ENCODE measurements around the gene CCDC61.

Gene CCDC61

DNA sequence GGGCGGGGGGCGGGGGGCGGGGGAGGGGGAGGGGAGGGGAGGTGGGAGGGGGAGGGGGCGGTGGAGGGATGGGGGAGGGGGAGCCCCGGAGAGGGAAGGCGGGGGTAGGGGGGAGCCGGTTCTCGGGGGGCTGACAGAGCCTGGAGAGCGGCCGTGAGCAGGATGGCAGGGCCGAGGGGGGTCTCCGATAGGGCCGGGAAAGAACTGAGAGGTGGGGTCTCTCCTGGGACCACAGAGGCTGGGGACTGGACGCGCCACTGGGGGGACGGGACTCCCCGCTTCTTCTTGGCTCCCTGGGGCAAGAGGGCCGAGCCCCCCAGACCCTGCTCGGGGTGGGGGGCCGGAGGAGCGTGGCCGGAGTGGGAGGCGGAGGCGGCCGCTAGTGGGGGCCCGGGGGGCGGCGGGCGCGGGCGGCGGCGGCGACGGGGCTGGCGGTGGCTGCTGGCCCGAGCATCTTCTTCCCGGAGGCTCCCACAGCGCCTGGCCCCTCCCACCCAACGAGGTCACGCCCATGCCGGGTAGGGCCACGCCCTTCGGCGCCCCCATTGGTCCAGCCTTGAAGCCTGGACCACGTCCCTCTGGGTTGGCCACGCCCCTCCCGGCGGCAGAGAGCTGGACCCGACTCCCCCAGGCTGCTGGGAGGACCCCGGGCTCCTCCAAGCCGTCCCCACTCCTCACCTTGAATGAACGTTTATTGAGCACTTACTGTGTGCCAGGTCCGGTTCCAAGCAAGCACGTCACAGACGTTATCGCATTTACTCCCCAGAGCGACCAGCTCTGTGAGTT, 21.5 kb upstream of the CCDC61 start, which contains the start of gene NOVA2:
TSS of gene NOVA2 (minus strand) at position 313 of the 786 bp plus-strand sequence. CDS start 514 bp downstream, outside the sequence.
- peak; percentile 32 for DNase-seq

DNA sequence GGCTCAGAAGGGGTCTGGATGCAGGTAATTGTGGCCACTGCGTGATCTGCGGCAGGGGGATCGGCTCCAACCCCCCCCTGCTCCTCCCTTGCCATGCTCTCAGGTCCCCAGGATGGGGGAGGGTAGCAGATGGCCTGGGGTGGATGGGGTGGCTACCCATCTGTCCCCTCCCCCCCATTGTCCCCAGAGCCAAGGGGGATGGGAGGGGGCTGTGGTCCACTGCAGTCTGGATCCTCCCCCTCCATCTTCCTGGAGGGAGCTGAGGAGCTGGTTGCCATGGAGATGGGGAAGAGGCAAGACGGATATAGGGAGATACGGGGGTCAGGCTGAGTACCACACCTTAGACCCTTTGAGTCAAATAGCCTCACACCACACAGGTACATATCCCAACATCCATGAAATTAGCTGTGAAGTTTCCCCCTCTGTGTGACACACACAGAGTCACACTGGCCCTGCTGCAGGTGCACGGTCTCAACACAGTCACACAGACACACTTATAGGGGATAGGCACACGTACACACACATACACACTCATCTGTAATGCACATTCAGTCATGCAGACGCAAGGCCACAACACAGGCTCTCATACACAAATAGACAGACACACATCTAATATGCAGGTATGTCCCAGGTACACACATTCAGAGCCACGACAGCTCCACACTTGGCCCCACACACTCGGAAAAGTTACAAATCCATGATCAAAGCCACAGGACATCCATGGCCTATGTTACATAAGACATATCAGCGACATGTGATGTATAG, 19.8 kb upstream of the CCDC61 start:
- DNase-seq = no peak

DNA sequence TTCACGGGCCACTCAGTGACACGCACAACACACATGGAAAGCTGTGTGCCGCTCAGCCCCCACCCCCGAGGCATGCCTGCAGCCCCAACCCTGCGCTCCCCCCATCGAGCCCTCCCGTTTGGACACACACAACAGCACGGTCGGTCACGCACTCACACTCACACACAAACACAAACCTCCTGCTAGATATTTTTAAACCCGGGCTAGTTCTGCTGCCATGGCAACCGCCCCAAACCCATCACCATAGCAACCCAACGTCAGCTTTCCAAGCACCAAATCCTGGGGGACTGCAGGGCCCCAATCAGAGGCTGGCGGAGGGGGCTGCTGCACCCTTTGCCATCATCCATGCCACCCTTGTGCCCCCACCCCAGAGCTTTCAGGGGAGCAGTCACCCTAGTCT, 19.1 kb upstream of the CCDC61 start:
- no peak for DNase-seq

DNA sequence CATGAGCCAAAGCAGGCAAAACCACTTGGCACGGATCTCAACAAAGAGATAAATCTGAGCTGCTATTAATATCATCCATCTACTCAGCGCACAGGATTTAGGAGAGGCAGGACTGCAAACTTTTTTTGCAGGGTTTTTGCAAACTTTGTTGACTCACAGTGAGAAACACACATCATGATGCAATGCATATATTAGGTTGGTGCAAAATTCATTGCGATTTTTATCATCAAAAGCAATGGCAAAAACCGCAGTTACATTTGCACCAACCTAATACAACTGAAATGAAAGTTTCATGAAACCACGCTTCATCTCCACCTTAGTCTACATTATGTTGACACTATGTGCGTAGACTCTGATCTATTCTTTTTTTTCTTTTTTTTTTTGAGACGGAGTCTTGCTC, 17.1 kb upstream of the CCDC61 start:
- no peak for DNase-seq

DNA sequence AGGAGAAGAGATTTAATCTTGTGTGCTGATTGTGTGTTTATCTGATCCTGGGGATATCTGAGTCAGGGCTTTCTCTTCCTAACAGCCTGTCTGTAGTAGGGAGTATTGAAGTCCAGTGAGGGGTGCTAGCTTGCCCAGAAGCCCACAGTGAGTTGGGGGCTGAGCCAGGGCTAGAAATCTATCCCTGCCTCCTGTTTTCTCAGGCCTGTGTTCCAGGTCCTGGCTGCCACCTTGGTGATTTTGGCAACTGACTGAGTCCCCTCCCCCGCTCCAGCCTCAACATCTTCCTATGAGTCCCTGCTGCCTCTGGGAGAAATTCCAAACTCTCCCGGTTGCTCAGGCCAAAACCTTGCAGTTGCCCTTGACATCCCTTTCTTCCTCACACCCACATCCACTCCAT, 13.9 kb upstream of the CCDC61 start:
- no peak for DNase-seq

DNA sequence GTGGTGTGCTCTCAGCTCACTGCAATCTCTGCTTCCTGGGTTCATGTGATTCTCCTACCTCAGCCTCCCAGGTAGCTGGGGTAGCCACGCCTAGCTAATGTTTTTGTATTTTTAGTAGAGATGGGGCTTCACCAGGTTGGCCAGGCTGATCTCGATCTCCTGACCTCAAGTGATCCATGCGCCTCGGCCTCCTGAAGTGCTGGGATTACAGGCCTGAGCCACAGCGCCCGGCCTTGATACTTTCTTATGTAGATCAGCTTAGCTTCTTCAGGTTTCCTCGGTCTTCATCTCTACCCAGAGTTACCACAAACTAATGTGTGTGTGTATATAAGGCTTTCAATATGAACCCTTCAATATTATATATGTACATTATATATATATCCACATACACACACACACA, 9.9 kb upstream of the CCDC61 start:
- DNase-seq = no peak

DNA sequence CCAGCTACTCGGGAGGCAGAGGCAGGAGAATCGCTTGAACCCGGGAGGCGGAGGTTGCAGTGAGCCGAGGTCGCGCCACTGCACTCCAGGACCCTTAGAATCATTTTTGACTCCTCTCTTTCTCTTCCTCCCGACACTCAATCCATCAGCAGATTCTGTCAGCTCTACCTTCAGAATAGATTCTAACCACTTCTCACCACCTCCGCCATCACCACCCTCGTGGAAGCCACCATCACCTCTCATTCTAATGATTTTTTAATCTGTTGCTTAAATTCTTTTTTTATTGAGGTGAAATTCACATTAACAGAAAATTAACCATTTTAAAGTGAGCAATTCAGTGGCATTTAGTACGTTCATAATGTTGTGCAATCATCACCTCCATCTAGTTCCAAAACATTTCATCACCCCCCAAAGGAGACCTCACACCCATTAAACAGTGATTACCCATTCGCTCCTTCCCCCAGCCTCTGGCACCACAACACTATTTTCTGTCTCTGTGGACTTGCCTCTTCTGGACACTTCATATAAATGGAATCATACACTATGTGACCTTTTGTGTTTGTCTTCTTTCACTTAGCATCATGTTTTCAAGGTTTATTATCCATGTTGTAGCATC, 5.0 kb upstream of the CCDC61 start:
- DNase-seq = no peak

DNA sequence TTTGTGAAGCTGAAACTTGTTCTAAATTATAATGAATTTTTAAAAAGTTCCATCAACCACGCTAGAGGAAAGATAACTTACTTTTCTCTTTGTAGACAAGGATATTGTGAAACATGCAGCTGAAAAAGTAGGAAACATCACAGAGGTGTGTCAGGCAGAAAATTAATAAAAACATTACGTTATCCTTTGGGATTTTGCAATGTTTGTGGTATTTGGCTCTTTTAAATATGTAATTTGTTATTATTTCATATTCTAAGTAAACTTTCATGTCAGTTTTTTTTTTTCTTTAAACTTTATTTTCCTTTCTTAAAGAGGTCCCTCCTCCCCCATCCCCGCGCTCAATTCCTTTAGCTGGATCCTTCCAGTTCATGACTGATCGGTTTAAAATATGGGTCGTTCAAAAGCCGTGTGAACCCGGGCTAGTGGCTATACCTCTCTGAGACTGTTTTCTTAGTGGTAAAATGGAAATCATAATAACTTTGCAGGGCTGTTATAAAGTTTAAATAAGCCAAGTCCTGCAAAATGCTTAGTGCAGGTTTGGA, 740 bp upstream of the CCDC61 start:
- no peak for DNase-seq

DNA sequence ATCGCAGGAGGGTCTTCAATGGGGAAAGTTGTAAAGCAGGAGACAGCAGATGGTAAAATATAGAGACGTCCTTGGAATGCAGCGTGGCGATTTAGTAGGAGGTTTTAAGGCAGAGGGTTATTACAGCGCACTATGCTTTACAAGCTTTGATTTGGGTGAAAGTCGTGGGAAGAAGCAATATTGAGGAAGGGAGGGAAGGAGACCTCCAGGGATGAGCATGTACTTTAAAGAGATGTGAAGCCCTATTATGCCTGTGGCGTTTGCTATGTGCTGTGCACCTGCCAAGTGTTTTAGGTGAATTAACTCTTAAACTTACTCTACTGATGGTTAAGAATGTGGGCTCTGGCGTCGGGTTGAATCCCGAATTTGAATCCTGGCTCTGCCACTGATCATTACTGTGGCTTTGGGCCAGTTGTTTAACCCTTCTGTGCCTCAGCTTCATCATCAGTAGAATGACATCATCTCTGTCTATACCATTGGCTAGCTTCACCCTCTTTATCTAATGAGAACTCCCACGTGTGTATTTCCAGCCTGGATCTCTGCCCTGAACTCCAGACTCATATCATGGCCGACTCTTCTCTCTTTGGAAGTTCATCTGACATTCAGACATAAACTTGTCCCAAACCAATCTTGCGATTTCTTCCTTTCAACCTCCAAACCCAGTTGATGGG, 583 bp downstream of the CCDC61 start:
- DNase-seq = no peak

DNA sequence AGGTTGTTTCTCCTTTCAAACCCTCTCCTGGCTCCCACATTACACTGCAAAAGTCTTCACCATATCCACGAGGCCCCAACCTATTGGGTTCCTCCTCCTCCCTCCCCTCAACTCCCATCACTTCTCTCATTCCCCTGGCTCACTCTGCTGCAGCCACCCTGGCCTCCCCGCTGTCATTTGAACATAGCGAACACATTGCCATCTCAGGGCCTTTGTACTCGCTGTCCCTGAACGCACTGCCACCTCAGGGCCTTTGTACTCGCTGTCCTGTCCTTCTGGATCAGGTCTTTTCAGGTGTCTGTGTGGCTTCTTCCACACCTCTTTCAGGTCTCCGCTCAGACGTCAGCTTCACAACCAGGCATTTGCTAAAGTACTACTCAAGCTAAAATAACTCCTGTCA, 1.7 kb downstream of the CCDC61 start:
- no peak for DNase-seq

DNA sequence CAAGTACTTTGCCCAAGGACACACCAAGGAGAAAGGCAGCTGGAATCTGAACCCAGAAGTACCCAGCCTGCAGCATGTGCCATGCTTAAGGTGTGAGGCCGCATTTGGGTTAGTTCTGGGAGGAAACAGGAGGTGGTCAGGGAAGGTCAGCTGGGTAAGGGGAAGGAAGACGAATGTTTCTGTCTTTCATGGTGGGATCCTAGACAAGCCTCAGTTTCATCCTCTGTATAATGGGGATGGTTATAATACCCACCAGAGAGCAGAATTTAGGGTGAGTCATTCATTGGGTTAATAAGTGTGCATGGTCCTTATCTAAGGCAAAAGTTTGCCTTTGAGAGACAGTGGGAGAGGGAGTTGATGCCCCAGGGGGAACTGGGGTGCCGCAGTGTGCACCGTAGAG, 3.6 kb downstream of the CCDC61 start:
- no peak for DNase-seq

DNA sequence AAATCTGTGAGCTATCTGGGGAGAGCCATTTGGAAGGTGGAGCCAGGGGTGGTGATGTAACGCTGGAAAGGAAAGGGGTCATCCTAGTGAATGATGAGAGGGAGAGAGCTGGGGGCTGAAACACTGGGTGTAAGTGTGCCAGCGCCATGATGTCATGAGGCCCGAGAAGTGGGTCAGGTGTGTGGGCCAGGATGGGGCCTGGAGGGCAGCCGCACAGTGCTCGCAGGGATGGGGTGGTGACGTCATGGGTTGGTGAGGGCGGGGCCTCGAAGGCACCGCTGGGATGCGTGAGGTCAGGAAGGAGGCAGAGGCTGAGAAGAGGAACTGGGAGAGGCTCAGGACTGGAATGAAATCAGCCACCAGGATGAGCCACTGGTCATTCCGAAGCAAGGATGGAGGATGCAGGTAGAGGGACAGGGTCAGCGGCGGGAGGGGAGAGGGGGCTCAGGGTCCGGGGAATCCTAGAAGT, 4.4 kb downstream of the CCDC61 start:
- no peak for DNase-seq

DNA sequence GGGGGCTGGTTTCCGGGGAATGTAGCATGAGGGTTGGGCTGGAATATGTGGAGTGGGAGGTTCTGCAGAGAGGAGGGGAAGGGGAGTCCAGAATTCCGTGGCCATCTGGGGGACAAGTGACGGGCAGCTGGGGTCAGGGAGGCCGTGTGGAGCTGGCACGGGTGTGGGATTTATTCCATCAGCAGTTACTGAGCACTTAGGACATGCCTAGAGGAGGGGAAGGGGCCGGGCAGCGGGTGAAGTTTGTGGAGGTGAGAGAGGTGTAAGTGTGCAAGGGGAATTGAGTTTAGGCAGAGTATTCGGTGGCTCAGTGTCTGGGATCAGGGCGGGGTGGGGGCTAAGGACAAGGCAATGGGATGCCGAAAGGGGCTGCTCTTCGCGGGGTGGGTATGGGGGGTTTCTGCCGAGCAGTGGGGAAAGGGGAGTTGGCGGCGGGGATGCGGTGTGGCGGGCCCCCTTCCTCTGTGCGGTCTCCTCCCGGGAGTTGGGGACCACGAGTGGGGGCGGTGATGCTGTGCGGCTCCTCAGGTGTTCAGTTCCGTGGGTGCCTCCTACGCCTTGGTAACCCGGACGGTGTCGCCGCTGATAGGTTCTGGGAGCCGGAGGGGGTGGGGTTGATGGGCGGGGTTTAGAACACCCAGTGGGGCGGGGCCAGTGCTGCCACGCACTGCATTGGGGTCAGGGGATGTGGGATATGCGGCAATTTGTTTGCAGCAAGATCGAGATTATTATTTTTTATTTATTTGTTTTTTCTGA, 5.4 kb downstream of the CCDC61 start:
- peak; percentile 68 for DNase-seq

DNA sequence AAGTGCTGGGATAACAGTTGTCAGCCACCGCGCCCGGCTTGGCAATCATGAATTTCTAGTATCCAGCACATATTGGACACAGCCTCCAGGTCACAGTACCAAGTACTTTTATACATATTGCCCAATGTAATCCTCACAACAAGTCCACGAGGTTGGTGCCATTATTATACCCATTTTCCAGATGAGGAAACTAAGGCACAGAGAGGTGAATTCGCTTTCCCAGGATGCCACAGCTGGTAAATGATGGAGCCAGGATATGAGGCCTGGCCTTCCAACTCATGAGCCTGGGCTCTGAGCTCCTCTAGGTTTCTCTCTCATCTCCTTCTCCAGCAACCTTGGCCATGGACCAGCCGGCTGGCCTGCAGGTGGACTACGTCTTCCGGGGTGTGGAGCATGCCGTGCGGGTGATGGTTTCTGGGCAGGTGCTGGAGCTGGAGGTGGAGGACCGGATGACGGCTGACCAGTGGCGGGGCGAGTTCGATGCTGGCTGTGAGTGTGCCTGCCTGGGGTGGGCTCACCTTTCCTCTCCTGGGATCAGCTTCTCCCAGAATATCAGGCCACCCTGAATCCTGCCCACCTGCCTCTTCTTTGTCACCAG, 7.5 kb downstream of the CCDC61 start:
- DNase-seq = no peak

DNA sequence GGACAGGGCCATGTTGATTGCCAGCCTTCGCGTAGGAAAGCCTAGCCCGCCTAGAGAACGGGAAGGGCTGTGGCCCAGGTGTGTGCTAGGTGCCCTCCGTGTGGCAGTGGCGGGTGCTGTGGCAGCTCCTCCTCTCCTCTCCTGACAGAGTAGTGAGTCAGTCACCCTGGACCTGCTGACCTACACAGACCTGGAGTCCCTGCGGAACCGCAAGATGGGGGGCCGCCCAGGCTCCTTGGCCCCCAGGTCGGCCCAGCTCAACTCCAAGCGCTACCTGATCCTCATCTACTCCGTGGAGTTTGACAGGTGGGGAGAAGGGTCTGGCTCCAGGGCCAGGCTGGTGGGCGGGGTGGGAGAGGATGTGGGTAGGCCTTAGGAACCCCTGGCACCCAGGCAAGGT, 11.1 kb downstream of the CCDC61 start:
- DNase-seq = no peak

DNA sequence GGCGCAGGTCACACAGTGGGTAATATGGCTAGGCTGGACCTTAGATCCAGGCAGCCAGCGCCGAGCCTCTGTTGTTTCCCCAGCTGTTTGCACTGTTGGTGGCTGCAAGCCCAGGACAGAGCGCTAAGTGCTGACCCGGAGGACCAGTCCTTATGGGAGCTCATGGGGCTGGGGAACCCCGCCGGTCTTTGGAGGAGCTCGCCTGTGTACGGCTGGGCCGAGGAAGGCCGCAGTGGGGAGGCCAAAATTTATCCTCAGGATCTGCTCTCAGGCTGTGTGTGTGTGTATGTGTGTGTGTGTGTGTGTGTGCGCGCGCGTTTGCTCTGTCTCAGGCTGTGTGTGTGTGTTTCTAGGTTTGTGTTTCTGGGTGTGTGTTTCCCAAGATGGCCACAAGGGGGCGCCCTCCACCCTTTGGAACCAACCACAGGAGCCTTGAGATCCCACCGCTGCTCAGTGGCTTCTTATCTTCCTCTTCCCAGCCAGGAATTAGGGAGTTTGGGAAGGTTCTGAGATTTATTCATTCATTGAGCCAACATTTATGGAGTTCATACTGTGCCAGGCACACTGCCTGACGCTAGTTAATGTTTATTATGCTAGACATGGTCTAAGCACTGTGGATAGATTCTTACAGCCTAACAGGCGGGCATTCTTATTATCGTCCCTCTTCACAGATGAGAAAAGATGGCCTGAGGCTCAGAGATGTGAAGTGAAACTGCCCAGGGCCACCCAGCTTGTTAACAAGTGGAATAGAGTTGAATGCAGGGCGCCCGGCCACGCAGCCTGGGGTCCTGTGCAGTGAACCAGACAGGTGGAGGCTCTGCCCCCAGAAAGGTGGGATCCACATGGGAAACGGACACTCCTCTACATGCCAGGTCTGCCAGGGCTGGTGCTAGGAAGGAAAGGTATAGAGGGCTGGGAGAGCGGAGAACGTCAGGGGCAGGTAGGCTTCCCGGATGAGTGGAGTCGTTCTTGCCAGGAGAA, 14.6 kb downstream of the CCDC61 start:
- peak; percentile 66 for DNase-seq

DNA sequence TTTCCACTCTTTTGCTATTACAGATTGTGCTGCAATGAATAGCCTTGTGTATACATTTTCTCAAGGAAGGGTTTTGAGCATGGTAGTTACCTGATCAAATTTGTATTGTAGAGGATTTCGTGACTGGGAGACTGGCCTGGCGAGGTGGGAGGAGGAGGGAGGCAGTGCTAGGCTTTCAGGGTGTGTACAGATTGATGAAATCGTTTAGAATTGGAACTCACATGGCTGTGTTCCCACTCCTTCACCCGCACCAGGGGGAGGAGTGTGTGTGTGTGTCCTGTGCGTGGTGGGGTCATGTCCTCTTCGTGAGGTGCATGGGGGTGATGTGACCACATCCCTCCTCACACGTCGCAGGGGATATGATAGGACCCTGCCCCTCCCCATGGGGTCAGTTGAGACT, 19.3 kb downstream of the CCDC61 start:
- no peak for DNase-seq

DNA sequence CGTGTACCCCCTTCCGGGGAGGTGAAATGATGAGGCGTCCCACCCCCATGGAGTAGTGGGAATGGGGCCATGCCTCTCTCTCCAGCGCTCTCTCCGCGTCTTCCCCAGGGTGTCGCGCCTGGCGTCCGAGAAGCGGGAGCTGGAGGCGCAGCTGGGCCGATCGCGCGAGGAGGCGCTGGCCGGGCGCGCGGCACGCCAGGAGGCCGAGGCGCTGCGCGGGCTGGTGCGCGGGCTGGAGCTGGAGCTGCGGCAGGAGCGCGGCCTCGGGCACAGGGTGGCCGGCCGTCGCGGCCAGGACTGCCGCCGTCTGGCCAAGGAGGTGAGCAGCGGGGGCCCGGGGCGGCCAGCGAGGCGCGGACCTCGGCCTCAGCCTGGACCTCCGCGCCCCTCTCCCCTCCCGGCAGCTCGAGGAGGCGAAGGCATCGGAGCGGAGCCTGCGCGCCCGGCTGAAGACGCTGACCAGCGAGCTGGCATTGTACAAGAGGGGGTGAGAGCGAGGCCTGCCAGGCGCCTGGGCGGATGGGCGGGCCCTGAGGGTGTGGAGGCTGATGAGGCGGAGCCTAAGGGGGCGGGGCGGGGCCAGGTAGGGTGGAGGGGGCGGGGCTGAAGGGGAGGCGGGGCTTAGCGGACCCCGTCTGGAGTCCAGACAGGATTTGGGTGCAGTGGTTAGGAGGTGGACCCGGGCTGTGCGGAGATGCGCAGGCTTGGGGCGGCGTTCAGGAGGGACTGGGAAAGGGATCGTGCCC, 19.8 kb downstream of the CCDC61 start:
- peak; percentile 69 for DNase-seq

DNA sequence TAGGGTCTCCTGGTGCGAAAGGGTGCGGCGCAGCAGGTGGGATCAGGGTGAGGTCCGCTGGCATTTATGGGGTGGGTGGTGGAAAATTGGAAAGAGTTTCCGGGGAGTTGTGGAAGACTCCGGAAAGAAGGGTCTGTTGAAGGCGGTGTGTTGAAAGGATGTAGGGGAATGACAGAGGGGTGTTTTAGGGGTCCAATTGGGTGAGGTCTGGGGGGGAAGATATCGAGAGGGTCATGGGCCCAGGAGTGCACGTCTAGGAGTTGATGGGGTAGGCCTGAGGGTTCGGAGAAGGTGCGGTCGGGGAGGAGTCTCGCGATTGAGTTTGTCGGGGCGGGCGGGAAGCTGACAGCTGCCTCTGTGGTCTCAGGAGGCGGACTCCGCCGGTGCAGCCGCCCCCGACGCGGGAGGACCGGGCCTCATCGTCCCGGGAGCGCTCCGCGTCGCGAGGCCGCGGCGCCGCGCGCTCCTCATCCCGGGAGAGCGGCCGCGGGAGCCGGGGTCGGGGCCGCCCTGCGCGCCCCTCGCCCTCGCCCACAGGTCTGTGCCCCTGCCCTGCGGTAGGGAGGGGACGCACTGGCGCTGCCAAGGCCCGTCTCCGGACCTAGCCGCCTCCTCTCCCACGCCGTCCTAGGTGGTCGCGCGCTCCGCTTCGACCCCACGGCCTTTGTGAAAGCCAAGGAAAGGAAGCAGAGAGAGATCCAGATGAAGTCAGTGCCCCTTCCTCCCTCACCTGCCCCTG, 20.6 kb downstream of the CCDC61 start:
- DNase-seq = peak; percentile 50
